HepG2 (cell line): ENCODE data around the gene HSPA1A. TPM values are rescaled to one million over a fixed set of nuclear protein-coding genes. Genes with fewer than 3 reads are reported as not detected.
A peak's percentile ranks its signal among the peaks of the same experiment; 100 is the strongest.

Source experiments
- ATAC-seq: fragments of 200-7000 bp; cut with Tn5 transposase; 3 replicates; pipeline ENCODE4 v1.9.1; 2020; ENCODE audit warnings: mild to moderate bottlenecking, moderate library complexity
- BruUV-seq: library from RNA; stranded (reverse); fragments of 400-500 nt; replicated peaks from 2 replicates; lab custom pipeline; 2021; lab: Mats Ljungman, UMichigan
- CTCF ChIA-PET: fragments of 300-600 bp; formaldehyde crosslinking; extraction: SDS; loops from one replicate; lab custom pipeline; 2021; ENCODE audit warnings: low total read pairs, inconsistent platforms, low intra/inter-chr PET ratio; lab: Yijun Ruan, JAX
- POLR2A ChIA-PET: fragments of 350-600 bp; sonication (Branson Sonifier 250); formaldehyde crosslinking; loops from one replicate; lab custom pipeline; 2020; ENCODE audit warnings: antibody characterized with exemption, inconsistent platforms; lab: Yijun Ruan, JAX
- DNase-seq: peaks from one replicate; pipeline ENCODE4 v3.0.0-alpha.2; 2015; ENCODE audit warnings: low spot score
- FAIRE-seq: peaks from 3 replicates; lab custom pipeline; 2011; peaks lifted over from hg19 to GRCh38; lab: Jason Lieb, UNC
- H2AFZ ChIP-seq: one replicate; pipeline ENCODE4 v1.6.1; 2011; ENCODE audit warnings: low read length, inconsistent platforms
- H3K27ac ChIP-seq: fragments of 300-600 bp; 3 replicates; pipeline ENCODE4 v1.8.0; 2011; ENCODE audit warnings: mixed run types, mild to moderate bottlenecking, mixed read lengths, low read length, inconsistent platforms; ENCODE audit not compliant: insufficient read depth; ENCODE audit errors: extremely low read length
- H3K27me3 ChIP-seq, 2 experiments: fragments of 200-600 bp in 1 of 2; 2 replicates in 1 of 2; 3 replicates in 1 of 2; pipeline versions ENCODE4 v1.6.0 to v1.8.0; 2011; ENCODE audit warnings: low read length in 2 of 2, mild to moderate bottlenecking in 2 of 2, moderate library complexity in 2 of 2, inconsistent platforms in 1 of 2; ENCODE audit not compliant: insufficient read depth in 2 of 2, control insufficient read depth in 1 of 2
- H3K36me3 ChIP-seq, 2 experiments: fragments of 200-600 bp in 1 of 2; replicated peaks in 1 of 2; 2 replicates in 1 of 2; 3 replicates in 1 of 2; pipeline versions ENCODE4 v1.5.1 to v1.8.0; 2011; ENCODE audit warnings: low read length in 2 of 2, inconsistent platforms in 1 of 2; ENCODE audit not compliant: insufficient read depth in 2 of 2, control insufficient read depth in 1 of 2
- H3K4me1 ChIP-seq: 2 replicates; pipeline ENCODE4 v1.5.1; 2012; ENCODE audit warnings: low read length, inconsistent platforms; ENCODE audit not compliant: insufficient read depth
- H3K4me2 ChIP-seq: 2 replicates; pipeline ENCODE4 v1.6.0; 2011; ENCODE audit warnings: low read depth, low read length, inconsistent platforms
- H3K4me3 ChIP-seq, 3 experiments: fragments of 200-600 bp in 1 of 3; sonication (generic), shearing (Covaris generic) in 1 of 3; replicated peaks in 1 of 3; 2 replicates each; pipeline ENCODE4 v1.5.1; 2011 to 2016; ENCODE audit warnings: low read length in 3 of 3, inconsistent platforms in 2 of 3, low read depth in 2 of 3, mild to moderate bottlenecking in 2 of 3, control low read depth in 1 of 3, mixed read lengths in 1 of 3; ENCODE audit not compliant: insufficient read depth in 1 of 3
- H3K79me2 ChIP-seq: one replicate; pipeline ENCODE4 v1.6.1; 2011; ENCODE audit warnings: low read length, inconsistent platforms; ENCODE audit not compliant: insufficient read depth
- H3K9ac ChIP-seq: 2 replicates; pipeline ENCODE4 v1.6.0; 2011; ENCODE audit warnings: mild to moderate bottlenecking, low read depth, low read length, inconsistent platforms; ENCODE audit not compliant: insufficient read depth
- H3K9me3 ChIP-seq: 2 replicates; pipeline ENCODE4 v1.5.1; 2012; ENCODE audit warnings: mild to moderate bottlenecking, low read length
- H4K20me1 ChIP-seq: 2 replicates; pipeline ENCODE4 v1.6.0; 2011; ENCODE audit warnings: inconsistent platforms, mild to moderate bottlenecking, low read length, moderate library complexity; ENCODE audit not compliant: insufficient read depth
- CHD2 ChIP-seq: IDR thresholded peaks from 2 replicates; pipeline ENCODE4 v1.6.1; 2011; ENCODE audit warnings: low read depth, low read length, improper control_type of control experiment
- EED ChIP-seq: sonication (generic); formaldehyde crosslinking; IDR thresholded peaks from 2 replicates; pipeline ENCODE4 v1.5.0; 2020; ENCODE audit warnings: mild to moderate bottlenecking, missing genetic modification reagents
- ELF3 ChIP-seq: IDR thresholded peaks from 2 replicates; pipeline ENCODE4 v1.6.1; 2016; ENCODE audit warnings: missing genetic modification reagents, missing compliant biosample characterization
- HDAC2 ChIP-seq: sonication (generic); formaldehyde crosslinking; IDR thresholded peaks from 2 replicates; pipeline ENCODE4 v1.4.0; 2020; ENCODE audit warnings: missing genetic modification reagents
- HOXA3 ChIP-seq: sonication (generic); formaldehyde crosslinking; IDR thresholded peaks from 2 replicates; pipeline ENCODE4 v1.5.0; 2020; ENCODE audit warnings: missing genetic modification reagents
- NONO ChIP-seq, 2 experiments: fragments of 450-650 bp in 1 of 2; sonication (generic) in 1 of 2; formaldehyde crosslinking in 1 of 2; IDR thresholded peaks in 1 of 2; conservative IDR thresholded peaks in 1 of 2; 2 replicates each; pipeline versions ENCODE4 v1.6.1 to v1.8.0; 2017 to 2022; ENCODE audit warnings: mild to moderate bottlenecking in 1 of 2, missing genetic modification reagents in 1 of 2, moderate library complexity in 1 of 2
- ONECUT2 ChIP-seq: sonication (generic); formaldehyde crosslinking; IDR thresholded peaks from 2 replicates; pipeline ENCODE4 v1.4.0; 2020; ENCODE audit warnings: missing genetic modification reagents
- RBAK ChIP-seq: sonication (generic); formaldehyde crosslinking; IDR thresholded peaks from 2 replicates; pipeline ENCODE4 v1.5.1; 2020; ENCODE audit warnings: mild to moderate bottlenecking, missing genetic modification reagents
- SRY ChIP-seq: sonication (generic); formaldehyde crosslinking; IDR thresholded peaks from 2 replicates; pipeline ENCODE4 v1.8.0; 2022; ENCODE audit warnings: mild to moderate bottlenecking, missing genetic modification reagents
- TBX3 ChIP-seq: fragments of 450-650 bp; IDR thresholded peaks from 2 replicates; pipeline ENCODE4 v1.6.1; 2017; ENCODE audit warnings: antibody characterized with exemption, mild to moderate bottlenecking, inconsistent platforms, borderline replicate concordance
- TGIF2 ChIP-seq: IDR thresholded peaks from 2 replicates; pipeline ENCODE4 v1.6.1; 2016; ENCODE audit warnings: control low read depth, missing compliant biosample characterization
- TMF1 ChIP-seq: sonication (generic); formaldehyde crosslinking; IDR thresholded peaks from 2 replicates; pipeline ENCODE4 v1.8.1; 2022; ENCODE audit warnings: low read depth, missing genetic modification reagents
- ZNF460 ChIP-seq: sonication (generic); formaldehyde crosslinking; IDR thresholded peaks from 2 replicates; pipeline ENCODE4 v1.5.1; 2020; ENCODE audit warnings: missing genetic modification reagents, mild to moderate bottlenecking, borderline replicate concordance
- ZNF605 ChIP-seq: sonication (generic); formaldehyde crosslinking; IDR thresholded peaks from 2 replicates; pipeline ENCODE4 v1.8.0; 2022; ENCODE audit warnings: mild to moderate bottlenecking, missing genetic modification reagents
- ZNF615 ChIP-seq: sonication (generic); formaldehyde crosslinking; IDR thresholded peaks from 2 replicates; pipeline ENCODE4 v1.5.0; 2020; ENCODE audit warnings: mild to moderate bottlenecking, missing genetic modification reagents, borderline replicate concordance
- WGBS: methylation state at CpG from one replicate; pipeline ENCODE4 v1.1.6; 2017; ENCODE audit warnings: low lambda C conversion rate; 5-methylcytosine and 5-hydroxymethylcytosine counted together
- in situ Hi-C: cut with HindIII; loops from 2 replicates; pipeline ENCODE4 v1.10.0; 2017; ENCODE audit warnings: low pct_unique_long_range_greater_than_20kb; ENCODE audit not compliant: extremely low pct_ligation_motif_present
- intact Hi-C: fragments of 100-400 bp; cut with micrococcal nuclease; formaldehyde crosslinking; loops from one replicate; pipeline ENCODE4 v1.10.0; 2022; ENCODE audit not compliant: unreplicated experiment
- polyA plus RNA-seq, 8 experiments: library from polyadenylated mRNA; depleted of rRNA in 3 of 8; stranded (reverse) in 7 of 8; unstranded in 1 of 8; fragments of >200 nt; fragmentation: Illumina TruSeq in 4 of 8; extraction: Trizol in 4 of 8; gene quantifications; 2 replicates each; pipeline versions ENCODE4 v1.2.1 to v1.2.3, GENCODE V29; 2011 to 2016; ENCODE audit warnings: low read depth in 4 of 8, missing spikeins in 1 of 8, mixed read lengths in 1 of 8; ENCODE audit not compliant: insufficient read depth in 1 of 8
- total RNA-seq, 5 experiments: library from RNA; depleted of rRNA; stranded (reverse); fragments of >200 nt; fragmentation: Illumina TruSeq; extraction: Trizol; gene quantifications; 2 replicates each; pipeline ENCODE4 v1.2.3, GENCODE V29; 2016; ENCODE audit warnings: low read depth in 1 of 5
- TF ChIP-seq, protein P1 (sequence below): sonication (generic); formaldehyde crosslinking; IDR thresholded peaks from 2 replicates; pipeline ENCODE4 v1.5.0; 2020; ENCODE audit warnings: mild to moderate bottlenecking, missing genetic modification reagents, moderate library complexity
- TF ChIP-seq, protein P2 (sequence below): IDR thresholded peaks from 2 replicates; pipeline ENCODE4 v1.6.1; 2018; ENCODE audit warnings: missing genetic modification reagents

Gene HSPA1A
- total and polyA plus RNA-seq, 2 of the 13 experiments (the other 11 are each of a cell fraction or from before 2014, with no cell fraction given) = 44.5 to 85.0 TPM

DNA sequence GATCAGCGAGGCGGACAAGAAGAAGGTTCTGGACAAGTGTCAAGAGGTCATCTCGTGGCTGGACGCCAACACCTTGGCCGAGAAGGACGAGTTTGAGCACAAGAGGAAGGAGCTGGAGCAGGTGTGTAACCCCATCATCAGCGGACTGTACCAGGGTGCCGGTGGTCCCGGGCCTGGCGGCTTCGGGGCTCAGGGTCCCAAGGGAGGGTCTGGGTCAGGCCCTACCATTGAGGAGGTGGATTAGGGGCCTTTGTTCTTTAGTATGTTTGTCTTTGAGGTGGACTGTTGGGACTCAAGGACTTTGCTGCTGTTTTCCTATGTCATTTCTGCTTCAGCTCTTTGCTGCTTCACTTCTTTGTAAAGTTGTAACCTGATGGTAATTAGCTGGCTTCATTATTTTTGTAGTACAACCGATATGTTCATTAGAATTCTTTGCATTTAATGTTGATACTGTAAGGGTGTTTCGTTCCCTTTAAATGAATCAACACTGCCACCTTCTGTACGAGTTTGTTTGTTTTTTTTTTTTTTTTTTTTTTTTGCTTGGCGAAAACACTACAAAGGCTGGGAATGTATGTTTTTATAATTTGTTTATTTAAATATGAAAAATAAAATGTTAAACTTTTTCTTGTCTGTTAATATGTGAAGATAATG lies 14.4 kb downstream of the HSPA1A start (continued):
- TF ChIP-seq, protein P1, sequence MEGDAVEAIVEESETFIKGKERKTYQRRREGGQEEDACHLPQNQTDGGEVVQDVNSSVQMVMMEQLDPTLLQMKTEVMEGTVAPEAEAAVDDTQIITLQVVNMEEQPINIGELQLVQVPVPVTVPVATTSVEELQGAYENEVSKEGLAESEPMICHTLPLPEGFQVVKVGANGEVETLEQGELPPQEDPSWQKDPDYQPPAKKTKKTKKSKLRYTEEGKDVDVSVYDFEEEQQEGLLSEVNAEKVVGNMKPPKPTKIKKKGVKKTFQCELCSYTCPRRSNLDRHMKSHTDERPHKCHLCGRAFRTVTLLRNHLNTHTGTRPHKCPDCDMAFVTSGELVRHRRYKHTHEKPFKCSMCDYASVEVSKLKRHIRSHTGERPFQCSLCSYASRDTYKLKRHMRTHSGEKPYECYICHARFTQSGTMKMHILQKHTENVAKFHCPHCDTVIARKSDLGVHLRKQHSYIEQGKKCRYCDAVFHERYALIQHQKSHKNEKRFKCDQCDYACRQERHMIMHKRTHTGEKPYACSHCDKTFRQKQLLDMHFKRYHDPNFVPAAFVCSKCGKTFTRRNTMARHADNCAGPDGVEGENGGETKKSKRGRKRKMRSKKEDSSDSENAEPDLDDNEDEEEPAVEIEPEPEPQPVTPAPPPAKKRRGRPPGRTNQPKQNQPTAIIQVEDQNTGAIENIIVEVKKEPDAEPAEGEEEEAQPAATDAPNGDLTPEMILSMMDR (CRISPR knock-in tag) = peak; percentile 63
- TF ChIP-seq, protein P2, sequence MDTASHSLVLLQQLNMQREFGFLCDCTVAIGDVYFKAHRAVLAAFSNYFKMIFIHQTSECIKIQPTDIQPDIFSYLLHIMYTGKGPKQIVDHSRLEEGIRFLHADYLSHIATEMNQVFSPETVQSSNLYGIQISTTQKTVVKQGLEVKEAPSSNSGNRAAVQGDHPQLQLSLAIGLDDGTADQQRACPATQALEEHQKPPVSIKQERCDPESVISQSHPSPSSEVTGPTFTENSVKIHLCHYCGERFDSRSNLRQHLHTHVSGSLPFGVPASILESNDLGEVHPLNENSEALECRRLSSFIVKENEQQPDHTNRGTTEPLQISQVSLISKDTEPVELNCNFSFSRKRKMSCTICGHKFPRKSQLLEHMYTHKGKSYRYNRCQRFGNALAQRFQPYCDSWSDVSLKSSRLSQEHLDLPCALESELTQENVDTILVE (CRISPR knock-in tag) = peak; percentile 44; the same call in 1 of the 2 replicates

DNA sequence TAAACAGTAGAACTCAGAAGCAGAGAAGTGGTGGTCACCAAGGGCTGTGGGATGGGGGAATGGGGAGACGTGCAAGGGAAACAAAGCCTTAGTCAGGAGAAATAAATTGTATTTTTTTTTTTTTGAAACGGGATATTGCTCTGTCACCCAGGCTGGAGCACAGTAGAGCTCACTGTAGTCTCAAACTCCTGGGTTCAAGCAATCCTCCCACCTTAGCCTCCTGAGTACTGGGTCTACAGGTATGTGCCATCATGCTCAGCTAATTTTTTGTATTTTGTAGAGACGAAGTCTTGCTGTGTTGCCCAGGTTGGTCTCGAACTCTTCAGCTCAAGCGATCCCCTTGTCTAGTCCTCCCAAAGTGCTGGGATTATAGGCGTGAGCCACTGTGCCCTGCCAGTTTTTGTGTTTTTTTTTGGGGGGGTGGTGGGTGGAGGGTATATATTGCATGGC lies 15.6 kb downstream of the HSPA1A start:
- no TSS peak for BruUV-seq
- TF ChIP-seq ZNF460 = no peak; the same call in 1 of the 2 replicates
- TF ChIP-seq TBX3 = no peak
- no peak for TF ChIP-seq ELF3 (CRISPR knock-in tag)
- TF ChIP-seq HOXA3 = no peak
- peak; percentile 10; the same call in 1 of the 2 replicates for TF ChIP-seq HDAC2 (CRISPR knock-in tag)
- TF ChIP-seq TGIF2 (CRISPR knock-in tag) = 0 out of 2 replicates have a peak, but pooled peaks have one; percentile 32
- TF ChIP-seq TMF1 (CRISPR knock-in tag) = no peak
- no peak for TF ChIP-seq NONO (IDR thresholded peaks at IDR 0.05)
- TF ChIP-seq NONO (CRISPR knock-in tag; conservative IDR thresholded peaks at IDR 0.05) = no peak
- TF ChIP-seq CHD2 = no peak
- TF ChIP-seq ZNF615 (CRISPR knock-in tag) = no peak
- no peak for TF ChIP-seq ONECUT2 (CRISPR knock-in tag)
- no peak; the same call in 1 of the 2 replicates for TF ChIP-seq SRY (CRISPR knock-in tag)
- TF ChIP-seq ZNF605 = peak; percentile 44; the same call in 1 of the 2 replicates
- 0 out of 2 replicates have a peak, but pooled peaks have one; percentile 10 for TF ChIP-seq RBAK (CRISPR knock-in tag)
- TF ChIP-seq EED (CRISPR knock-in tag) = no peak

More for the DNA sequence above, 15.6 kb downstream of the HSPA1A start:
- intact Hi-C loops (loop anchor here (1.0 to 10.0 kb wide), 6 partner anchors 36 to 164 kb away; partner anchors contain the start of genes CSNK2B, EHMT2, LY6G5B and NELFE), in situ Hi-C loops (loop anchor here (5.0 kb wide), 1 partner anchor 59 kb away; no protein-coding TSS in a partner anchor)
- peak overlapping the region; percentile 81 for H3K9ac ChIP-seq
- no peak for FAIRE-seq
- peaks cover 6% of the 10 kb centered on the region for H4K20me1 ChIP-seq
- peak overlapping the region; percentile 68 for H3K27ac ChIP-seq
- WGBS = 36% methylated on average over 6 of the region's 6 CpGs
- CTCF ChIA-PET = interaction anchor here (1.2 to 2.2 kb wide), 3 partner anchors 33 to 58 kb away, joined by 3 to 16 read pairs (median 10); no protein-coding TSS in a partner anchor
- no peak overlapping the region for H2AFZ ChIP-seq
- H3K36me3 ChIP-seq = no peaks in the 10 kb centered on the region
- peaks cover 0 to 2% of the 10 kb centered on the region in 2 experiments; a peak in 1 of 5 replicates for H3K27me3 ChIP-seq
- ATAC-seq = no peak
- H3K79me2 ChIP-seq = peaks cover 47% of the 10 kb centered on the region
- H3K4me2 ChIP-seq = peak overlapping the region; percentile 94
- no peaks in the 10 kb centered on the region for H3K9me3 ChIP-seq
- POLR2A ChIA-PET = interaction anchor here (0.7 to 15.7 kb wide), 28 partner anchors 8 to 187 kb away, joined by 3 to 264 read pairs (median 6); partner anchors contain the start of genes BAG6, CFB, CLIC1 and DDAH2
- peak overlapping the region; percentile 80 to 99 (median 97) for H3K4me3 ChIP-seq
- no peak for DNase-seq
- peaks cover 34% of the 10 kb centered on the region for H3K4me1 ChIP-seq
